ENCODE measurements around the gene DYRK1B. TPM values are rescaled to one million over a fixed set of nuclear protein-coding genes. Genes with fewer than 3 reads are reported as not detected.

The DYRK1B gene
- total RNA-seq, 1 donor from 2014 or later: 6.7 TPM

DNA sequence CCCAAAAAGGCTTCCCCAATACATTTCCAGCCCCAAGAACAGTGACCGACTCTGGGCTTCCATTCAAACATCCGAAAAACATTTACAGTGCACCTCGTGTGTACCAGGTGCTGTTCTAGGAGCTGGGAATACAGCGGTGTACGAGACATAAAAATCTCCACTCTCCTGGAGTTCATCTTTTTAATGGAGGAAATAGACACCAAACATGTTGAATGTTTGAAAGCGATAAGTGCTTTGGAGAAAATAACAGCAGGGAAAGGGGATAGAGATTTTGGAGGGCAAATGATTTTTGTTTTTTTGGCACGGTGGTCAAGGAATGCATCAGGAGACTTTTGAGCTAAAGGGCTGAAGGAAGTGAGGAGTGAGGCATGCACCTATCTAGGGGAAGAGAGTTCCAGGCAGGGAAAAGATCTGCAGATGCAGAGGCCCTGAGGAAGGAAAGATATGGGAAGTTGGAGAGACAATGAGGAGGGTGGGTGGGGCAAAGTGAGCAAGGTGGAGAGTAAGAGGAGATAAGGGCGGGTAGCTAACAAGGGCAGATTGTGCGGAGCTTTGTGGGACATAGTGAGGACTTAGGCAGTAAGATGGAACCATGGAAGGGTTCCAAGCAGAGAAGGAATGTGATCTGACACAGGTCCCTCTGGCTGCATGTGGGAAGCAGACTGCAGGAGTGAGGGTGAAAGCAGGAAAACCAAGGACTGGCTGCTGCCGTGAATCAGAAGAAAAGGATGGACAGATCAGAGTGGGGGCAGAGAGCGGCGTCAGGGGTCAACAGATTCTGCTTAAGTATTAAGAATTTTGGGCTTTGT lies 12.9 kb upstream of the DYRK1B start:
- peaks cover 35% of the 10 kb centered on the region for H3K4me1 Mint-ChIP-seq (ENCODE audit: low read depth)
- H3K27me3 Mint-ChIP-seq (ENCODE audit: low read depth): peaks cover 2% of the 10 kb centered on the region
- no peak for DNase-seq (ENCODE audit: low spot score)
- H3K4me3 Mint-ChIP-seq (ENCODE audit: low read depth): peak overlapping the region; percentile 96
- intact Hi-C loops (cut with micrococcal nuclease): loop anchor here (1.0 to 10.0 kb wide), 3 partner anchors 13 to 302 kb away; partner anchors contain the start of genes DYRK1B and EID2
- peak overlapping the region; percentile 90 for H3K27ac Mint-ChIP-seq
- H3K36me3 Mint-ChIP-seq (ENCODE audit: low read depth): peaks cover 20% of the 10 kb centered on the region
- H3K9me3 Mint-ChIP-seq: no peaks in the 10 kb centered on the region

DNA sequence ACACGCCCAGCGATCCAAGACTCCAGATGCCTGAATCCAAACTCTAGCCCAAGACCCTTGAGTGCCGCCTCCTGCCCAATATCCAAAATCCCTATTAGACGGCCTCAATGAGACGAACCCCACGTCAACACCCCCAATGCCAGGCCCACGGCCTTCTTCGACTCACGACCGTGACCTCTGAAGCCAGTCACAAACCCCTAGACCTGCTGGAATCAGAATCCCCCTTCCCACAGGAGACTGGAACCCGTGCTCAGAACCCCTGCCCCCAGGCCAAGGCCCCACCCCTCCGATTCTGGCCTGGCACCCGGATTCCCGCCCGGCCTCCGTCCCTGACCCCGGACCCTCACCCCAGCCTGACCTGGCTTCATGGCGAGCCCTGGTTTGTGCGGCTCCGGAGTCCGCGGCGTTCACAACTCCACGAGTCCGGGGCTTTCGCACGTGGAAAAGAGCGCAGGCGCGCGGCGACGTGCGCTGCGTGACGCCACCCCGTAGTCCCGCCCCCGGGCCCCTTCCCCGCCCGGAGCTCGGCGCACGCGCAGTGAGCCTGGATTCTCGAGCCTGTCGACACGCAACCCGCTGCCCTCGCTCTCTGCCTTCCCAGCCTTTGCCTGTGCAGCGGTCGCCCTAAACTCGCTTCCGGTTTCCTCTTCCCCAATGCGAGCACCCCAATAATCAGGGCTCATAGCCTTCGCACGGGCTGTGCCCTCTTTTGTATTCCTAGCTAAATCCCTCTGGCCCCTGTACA lies 12.1 kb upstream of the DYRK1B start, which contains the start of gene FBL:
Gene FBL (minus strand): TSS at position 447 of the 745 bp plus-strand sequence. CDS start 79 bp downstream, at position 368.
- H3K9me3 Mint-ChIP-seq: no peaks in the 10 kb centered on the region
- H3K4me1 Mint-ChIP-seq (ENCODE audit: low read depth): peaks cover 38% of the 10 kb centered on the region
- H3K27me3 Mint-ChIP-seq (ENCODE audit: low read depth): no peaks in the 10 kb centered on the region
- H3K27ac Mint-ChIP-seq: peak within 1 kb of the TSS; percentile 90
- H3K36me3 Mint-ChIP-seq (ENCODE audit: low read depth): peaks cover 20% of the 10 kb centered on the region
- peak; percentile 97 for DNase-seq (ENCODE audit: low spot score)
- intact Hi-C loops (cut with micrococcal nuclease): loop anchor here (1.0 to 10.0 kb wide), 4 partner anchors 12 to 301 kb away; partner anchors contain the start of genes DYRK1B and EID2
- peak within 1 kb of the TSS; percentile 96 for H3K4me3 Mint-ChIP-seq (ENCODE audit: low read depth)

DNA sequence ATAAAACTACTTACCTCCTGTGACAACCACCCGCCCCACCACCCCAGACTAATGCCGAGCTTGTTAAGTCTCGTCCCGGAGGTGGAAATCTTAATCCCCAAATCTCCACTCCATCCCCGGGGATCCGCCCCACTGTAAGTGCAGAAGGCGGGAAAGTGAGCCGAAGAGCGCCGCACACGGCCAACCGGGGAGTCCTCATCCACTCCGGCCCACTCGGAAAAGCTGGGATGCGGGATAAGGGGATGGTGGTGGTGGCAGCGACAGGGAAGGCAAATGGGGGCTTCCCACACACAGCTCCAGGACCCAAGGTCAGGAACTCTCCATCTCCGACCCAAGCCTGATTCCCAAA lies 11.6 kb upstream of the DYRK1B start:
- H3K27me3 Mint-ChIP-seq (ENCODE audit: low read depth): no peaks in the 10 kb centered on the region
- no peak for DNase-seq (ENCODE audit: low spot score)
- intact Hi-C loops (cut with micrococcal nuclease): loop anchor here (1.0 to 10.0 kb wide), 3 partner anchors 21 to 301 kb away; partner anchors contain the start of gene EID2
- peak overlapping the region; percentile 96 for H3K4me3 Mint-ChIP-seq (ENCODE audit: low read depth)
- H3K4me1 Mint-ChIP-seq (ENCODE audit: low read depth): peaks cover 38% of the 10 kb centered on the region
- H3K36me3 Mint-ChIP-seq (ENCODE audit: low read depth): peaks cover 23% of the 10 kb centered on the region
- peak overlapping the region; percentile 90 for H3K27ac Mint-ChIP-seq
- H3K9me3 Mint-ChIP-seq: no peaks in the 10 kb centered on the region

DNA sequence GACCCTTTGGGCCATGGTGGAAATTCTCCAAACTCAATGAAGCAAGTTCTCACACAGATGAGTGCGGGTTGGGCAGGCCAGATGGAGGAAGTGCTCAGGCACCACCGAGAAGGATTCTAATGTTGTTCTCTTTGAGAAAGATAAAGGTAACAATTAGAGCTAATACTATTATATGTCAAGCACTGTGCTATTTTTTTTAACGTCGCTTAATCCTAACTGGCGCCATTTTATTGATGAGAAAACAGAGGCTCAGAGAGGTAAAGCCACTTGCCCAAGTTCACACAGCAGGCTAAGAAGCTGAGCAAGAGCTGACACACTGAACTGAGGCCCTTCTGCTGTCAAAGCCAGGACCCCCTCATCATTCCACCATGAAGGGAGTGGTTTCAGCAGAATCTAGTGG lies 11.2 kb upstream of the DYRK1B start:
- intact Hi-C loops (cut with micrococcal nuclease): loop anchor here (1.0 to 10.0 kb wide), 3 partner anchors 21 to 300 kb away; partner anchors contain the start of gene EID2
- no peak for DNase-seq (ENCODE audit: low spot score)
- Mint-ChIP-seq H3K4me1 (ENCODE audit: low read depth) (peaks cover 38% of the 10 kb centered on the region), H3K27ac (peak overlapping the region; percentile 90), H3K27me3 (ENCODE audit: low read depth) (no peaks in the 10 kb centered on the region), H3K36me3 (ENCODE audit: low read depth) (peaks cover 27% of the 10 kb centered on the region), H3K4me3 (ENCODE audit: low read depth) (peak overlapping the region; percentile 96), H3K9me3 (no peaks in the 10 kb centered on the region)

DNA sequence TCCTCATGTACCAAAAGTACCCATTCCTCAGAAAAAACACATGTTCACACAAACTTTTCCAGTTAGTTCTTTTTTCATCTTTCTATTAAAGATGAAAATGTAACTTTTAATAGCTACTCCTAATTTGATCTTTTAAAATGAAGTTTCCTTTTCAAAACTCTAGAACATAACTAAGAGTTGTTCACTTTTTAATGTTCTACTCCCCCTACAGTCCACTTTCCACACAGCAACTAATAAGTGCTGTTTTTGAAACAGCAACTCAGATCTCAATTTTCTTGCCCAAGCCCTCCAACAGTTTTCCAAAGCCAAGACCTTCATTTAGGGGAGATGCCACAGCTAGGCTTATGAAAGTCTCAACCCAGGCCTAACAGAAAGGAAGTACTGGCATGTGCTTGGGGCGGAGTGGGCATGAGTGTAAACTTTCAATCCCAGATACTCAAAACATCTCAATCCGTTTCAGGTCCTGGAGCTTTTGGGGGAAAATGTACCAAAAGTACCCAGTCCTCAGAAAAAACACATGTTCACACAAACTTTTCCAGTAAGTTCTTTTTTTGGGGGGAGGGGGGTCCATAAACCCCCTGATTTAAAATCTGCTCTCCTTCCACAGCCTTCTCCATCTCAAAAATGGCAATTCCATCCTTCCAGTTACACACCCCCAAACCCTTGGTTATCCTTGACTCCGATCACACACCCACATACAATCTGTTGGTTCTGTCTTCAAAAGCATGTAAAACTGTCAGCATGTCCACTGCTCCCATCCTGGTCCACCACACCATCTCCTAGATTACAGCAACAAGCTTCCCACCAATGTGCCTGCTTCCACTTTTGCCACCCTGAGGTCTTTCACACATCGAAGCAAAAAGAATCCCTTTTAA lies 10.2 kb upstream of the DYRK1B start:
- no peak for DNase-seq (ENCODE audit: low spot score)
- intact Hi-C loops (cut with micrococcal nuclease): loop anchor here (1.0 to 10.0 kb wide), 3 partner anchors 51 to 299 kb away; partner anchors contain the start of gene EID2
- Mint-ChIP-seq H3K4me3 (ENCODE audit: low read depth) (peak overlapping the region; percentile 96), H3K9me3 (no peaks in the 10 kb centered on the region), H3K27me3 (ENCODE audit: low read depth) (no peaks in the 10 kb centered on the region), H3K4me1 (ENCODE audit: low read depth) (peaks cover 38% of the 10 kb centered on the region), H3K27ac (peak overlapping the region; percentile 90), H3K36me3 (ENCODE audit: low read depth) (peaks cover 37% of the 10 kb centered on the region)

DNA sequence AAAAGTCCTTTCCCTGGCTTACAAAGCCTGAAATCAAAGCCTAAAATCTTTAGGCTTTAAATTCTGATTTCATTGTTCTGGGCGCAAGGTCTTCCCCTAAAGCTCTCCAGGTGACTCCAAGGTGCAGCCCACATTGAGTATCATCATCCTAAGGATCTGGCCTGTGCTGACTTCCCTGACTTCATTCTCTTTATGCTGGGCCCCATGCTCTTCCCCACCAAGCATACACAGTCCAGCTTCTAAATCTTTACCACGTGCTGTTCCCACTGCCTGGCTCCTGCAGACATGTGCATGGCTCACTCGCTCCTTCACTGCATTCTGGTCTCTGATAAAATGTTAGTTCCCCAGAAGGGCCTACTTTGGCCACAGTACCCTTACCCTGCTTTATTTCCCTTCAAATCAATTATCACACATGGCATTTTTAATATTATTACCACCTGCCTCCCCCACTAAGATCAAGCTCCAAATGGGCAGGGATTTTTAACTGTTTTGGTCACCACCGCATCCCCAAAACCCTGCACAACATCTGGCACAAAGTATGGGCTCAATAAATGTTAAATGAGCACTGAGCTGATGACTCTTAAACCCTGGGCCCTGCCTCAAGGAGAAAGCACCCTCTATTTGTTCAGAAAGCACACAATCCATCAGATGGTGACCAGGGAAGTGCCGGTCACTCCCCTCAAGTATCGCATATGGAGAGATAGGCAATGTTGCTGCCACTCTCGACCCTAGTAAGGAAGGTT lies 8.9 kb upstream of the DYRK1B start:
- peak overlapping the region; percentile 32 for H3K4me3 Mint-ChIP-seq (ENCODE audit: low read depth)
- H3K4me1 Mint-ChIP-seq (ENCODE audit: low read depth): peaks cover 38% of the 10 kb centered on the region
- H3K27ac Mint-ChIP-seq: peak overlapping the region; percentile 22

DNA sequence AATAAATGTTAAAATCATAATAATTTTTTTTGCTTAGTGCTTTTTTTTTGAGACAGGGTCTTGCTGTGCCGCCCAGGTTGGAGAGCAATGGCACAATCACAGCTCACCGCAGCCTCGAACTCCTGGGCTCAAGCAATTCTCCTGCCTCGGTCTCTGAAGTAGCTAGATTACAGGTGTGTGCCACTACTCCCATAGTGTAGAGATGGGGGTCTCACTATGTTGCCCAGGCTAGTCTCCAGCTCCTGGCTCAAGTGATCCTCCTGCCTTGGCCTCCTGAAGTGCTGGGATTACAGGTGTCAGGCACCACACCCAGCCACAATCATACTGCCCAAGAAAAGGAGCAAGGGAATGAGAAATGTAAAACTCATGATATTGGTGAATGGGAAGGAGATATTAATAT lies 7.1 kb upstream of the DYRK1B start:
- H3K4me3 Mint-ChIP-seq (ENCODE audit: low read depth): no peak overlapping the region
- H3K4me1 Mint-ChIP-seq (ENCODE audit: low read depth): peaks cover 29% of the 10 kb centered on the region
- no peak overlapping the region for H3K27ac Mint-ChIP-seq
- no peaks in the 10 kb centered on the region for H3K27me3 Mint-ChIP-seq (ENCODE audit: low read depth)
- intact Hi-C loops (cut with micrococcal nuclease): loop anchor here (10.0 kb wide), 2 partner anchors 166 to 296 kb away; partner anchors contain the start of gene EID2
- no peaks in the 10 kb centered on the region for H3K9me3 Mint-ChIP-seq
- peaks cover 66% of the 10 kb centered on the region for H3K36me3 Mint-ChIP-seq (ENCODE audit: low read depth)
- no peak for DNase-seq (ENCODE audit: low spot score)

More for the DNA sequence above, 8.9 kb upstream of the DYRK1B start:
- Mint-ChIP-seq H3K36me3 (ENCODE audit: low read depth) (peaks cover 48% of the 10 kb centered on the region), H3K9me3 (no peaks in the 10 kb centered on the region), H3K27me3 (ENCODE audit: low read depth) (no peaks in the 10 kb centered on the region)
- DNase-seq (ENCODE audit: low spot score): no peak
- intact Hi-C loops (cut with micrococcal nuclease): loop anchor here (10.0 kb wide), 2 partner anchors 168 to 298 kb away; partner anchors contain the start of gene EID2

DNA sequence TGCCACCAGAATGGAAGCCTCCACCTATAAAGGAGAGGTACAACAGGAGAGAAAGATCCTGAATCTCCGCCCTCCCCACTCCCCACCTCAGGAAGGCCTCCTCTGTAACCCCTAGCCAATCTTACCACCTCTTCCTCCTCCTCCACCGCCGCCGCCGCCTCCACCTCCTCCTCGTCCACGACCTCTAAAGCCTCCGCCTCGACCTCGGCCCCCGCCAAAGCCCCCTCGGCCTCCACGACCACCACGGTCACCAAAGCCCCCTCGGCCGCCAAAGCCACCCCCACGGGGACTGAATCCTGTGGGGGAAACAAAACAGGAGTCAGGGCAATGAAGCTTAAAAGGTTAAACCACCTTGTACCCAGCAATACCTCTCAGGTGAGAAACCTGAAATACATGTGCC lies 6.5 kb upstream of the DYRK1B start:
- Mint-ChIP-seq H3K27ac (no peak overlapping the region), H3K9me3 (no peaks in the 10 kb centered on the region), H3K4me1 (ENCODE audit: low read depth) (peaks cover 29% of the 10 kb centered on the region), H3K36me3 (ENCODE audit: low read depth) (peaks cover 68% of the 10 kb centered on the region), H3K27me3 (ENCODE audit: low read depth) (no peaks in the 10 kb centered on the region), H3K4me3 (ENCODE audit: low read depth) (no peak overlapping the region)
- no peak for DNase-seq (ENCODE audit: low spot score)
- intact Hi-C loops (cut with micrococcal nuclease): loop anchor here (10.0 kb wide), 2 partner anchors 166 to 296 kb away; partner anchors contain the start of gene EID2

DNA sequence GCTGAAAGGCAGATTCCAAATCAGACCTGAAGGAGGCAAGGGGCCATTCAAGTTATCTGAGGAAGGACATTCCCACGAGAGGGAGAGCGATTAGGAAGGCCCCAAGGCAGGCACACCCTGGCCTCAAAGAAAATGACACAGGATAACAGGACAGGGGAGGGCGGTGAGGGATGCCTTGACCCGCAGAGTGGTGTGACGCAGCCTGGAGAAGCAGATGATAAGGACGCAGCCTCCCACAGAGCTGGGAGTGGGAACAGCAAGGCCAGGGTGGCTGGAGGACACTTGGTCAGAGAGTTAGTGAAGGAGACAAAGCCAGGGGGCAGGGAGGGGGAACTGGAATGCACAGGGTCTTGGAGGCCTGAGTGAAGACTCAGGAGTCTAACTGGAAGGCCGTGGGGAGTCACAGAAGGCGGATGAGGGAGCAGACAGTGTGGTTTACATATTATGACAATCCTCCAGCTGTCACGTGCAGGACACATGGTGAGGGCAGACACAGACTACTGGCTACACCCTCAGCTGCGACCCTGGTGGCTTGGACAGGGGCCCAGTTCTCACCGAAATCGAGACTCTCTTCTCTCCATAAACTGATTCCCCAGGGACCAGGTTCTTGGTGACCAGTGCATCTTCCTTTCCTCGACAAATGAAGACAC lies 5.8 kb upstream of the DYRK1B start:
- H3K27me3 Mint-ChIP-seq (ENCODE audit: low read depth): no peaks in the 10 kb centered on the region
- intact Hi-C loops (cut with micrococcal nuclease): loop anchor here (10.0 kb wide), 2 partner anchors 165 to 295 kb away; partner anchors contain the start of gene EID2
- H3K27ac Mint-ChIP-seq: no peak overlapping the region
- no peak for DNase-seq (ENCODE audit: low spot score)
- no peaks in the 10 kb centered on the region for H3K9me3 Mint-ChIP-seq
- peaks cover 66% of the 10 kb centered on the region for H3K36me3 Mint-ChIP-seq (ENCODE audit: low read depth)
- H3K4me3 Mint-ChIP-seq (ENCODE audit: low read depth): no peak overlapping the region
- peaks cover 26% of the 10 kb centered on the region for H3K4me1 Mint-ChIP-seq (ENCODE audit: low read depth)

DNA sequence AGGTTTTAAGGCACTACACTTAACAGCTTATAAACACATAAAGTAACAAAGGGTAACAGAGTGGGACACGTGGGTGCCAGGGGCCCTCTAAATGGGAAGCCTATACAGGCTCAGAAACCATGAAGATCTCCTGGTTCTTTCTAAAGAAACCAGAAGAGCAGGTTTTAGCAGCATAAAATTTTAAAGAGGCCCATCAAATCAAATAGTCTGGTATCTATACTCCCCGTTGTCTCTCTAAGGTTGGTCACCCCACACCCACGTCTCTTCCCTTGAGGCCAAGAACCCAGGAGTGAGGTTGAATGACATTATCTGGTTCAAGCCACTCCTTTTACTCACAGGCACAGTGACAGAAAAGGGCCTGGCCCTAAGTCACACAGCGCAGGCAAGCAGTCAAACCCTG lies 4.6 kb upstream of the DYRK1B start:
- Mint-ChIP-seq H3K27ac (no peak overlapping the region), H3K4me1 (ENCODE audit: low read depth) (peaks cover 23% of the 10 kb centered on the region), H3K27me3 (ENCODE audit: low read depth) (no peaks in the 10 kb centered on the region), H3K4me3 (ENCODE audit: low read depth) (no peak overlapping the region), H3K36me3 (ENCODE audit: low read depth) (peaks cover 65% of the 10 kb centered on the region), H3K9me3 (no peaks in the 10 kb centered on the region)
- intact Hi-C loops (cut with micrococcal nuclease): no loop called here
- DNase-seq (ENCODE audit: low spot score): no peak

DNA sequence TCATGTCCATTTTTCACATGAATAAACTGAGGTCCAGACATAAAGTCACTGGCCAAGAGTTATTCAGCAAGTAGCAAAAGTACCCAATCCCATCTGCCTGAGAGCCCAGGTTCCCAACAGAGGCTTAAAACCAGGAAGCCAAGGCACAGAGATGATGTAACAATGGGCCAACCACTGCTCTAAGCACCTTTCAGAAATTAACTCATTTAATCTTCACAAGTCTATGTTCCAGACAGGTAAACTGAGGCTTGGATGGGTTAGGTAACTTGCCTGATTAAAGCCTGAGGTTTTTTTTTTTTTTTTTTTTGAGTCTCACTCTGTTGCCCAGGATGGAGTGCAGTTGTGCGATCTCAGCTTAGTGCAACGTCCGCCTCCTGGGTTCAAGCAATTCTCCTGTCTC lies 4.0 kb upstream of the DYRK1B start:
- Mint-ChIP-seq H3K27me3 (ENCODE audit: low read depth) (no peaks in the 10 kb centered on the region), H3K9me3 (no peaks in the 10 kb centered on the region), H3K27ac (no peak overlapping the region), H3K4me3 (ENCODE audit: low read depth) (no peak overlapping the region), H3K36me3 (ENCODE audit: low read depth) (peaks cover 65% of the 10 kb centered on the region), H3K4me1 (ENCODE audit: low read depth) (peaks cover 20% of the 10 kb centered on the region)
- intact Hi-C loops (cut with micrococcal nuclease): no loop called here
- DNase-seq (ENCODE audit: low spot score): no peak

All from activated T-helper 2 cell treated with anti-CD3 and anti-CD28 coated beads, Interferon-gamma antibody, Interleukin-2, Interleukin-4, amounts not matched to agents 10 μg/mL and 5 μg/mL and 100 μg/mL, durations not matched to agents 14 hours and 24 hours and 36 hours (primary cell).